ENCODE results near the gene PCBD2.

- TF ChIP-seq, protein P1, sequence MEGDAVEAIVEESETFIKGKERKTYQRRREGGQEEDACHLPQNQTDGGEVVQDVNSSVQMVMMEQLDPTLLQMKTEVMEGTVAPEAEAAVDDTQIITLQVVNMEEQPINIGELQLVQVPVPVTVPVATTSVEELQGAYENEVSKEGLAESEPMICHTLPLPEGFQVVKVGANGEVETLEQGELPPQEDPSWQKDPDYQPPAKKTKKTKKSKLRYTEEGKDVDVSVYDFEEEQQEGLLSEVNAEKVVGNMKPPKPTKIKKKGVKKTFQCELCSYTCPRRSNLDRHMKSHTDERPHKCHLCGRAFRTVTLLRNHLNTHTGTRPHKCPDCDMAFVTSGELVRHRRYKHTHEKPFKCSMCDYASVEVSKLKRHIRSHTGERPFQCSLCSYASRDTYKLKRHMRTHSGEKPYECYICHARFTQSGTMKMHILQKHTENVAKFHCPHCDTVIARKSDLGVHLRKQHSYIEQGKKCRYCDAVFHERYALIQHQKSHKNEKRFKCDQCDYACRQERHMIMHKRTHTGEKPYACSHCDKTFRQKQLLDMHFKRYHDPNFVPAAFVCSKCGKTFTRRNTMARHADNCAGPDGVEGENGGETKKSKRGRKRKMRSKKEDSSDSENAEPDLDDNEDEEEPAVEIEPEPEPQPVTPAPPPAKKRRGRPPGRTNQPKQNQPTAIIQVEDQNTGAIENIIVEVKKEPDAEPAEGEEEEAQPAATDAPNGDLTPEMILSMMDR (conservative IDR thresholded peaks at IDR 0.05; ENCODE audit: low read depth, low read length): no peak
- TF ChIP-seq EZH2phosphoT487 (IDR thresholded peaks at IDR 0.05; ENCODE audit: borderline replicate concordance, low read length): no peak
- no peak for TF ChIP-seq EZH2 (IDR thresholded peaks at IDR 0.05; ENCODE audit: low read length, unreplicated experiment)
Observed at GRCh38 chr5:134944630-134945029, 39.7 kb downstream of the PCBD2 start.
